Right renal pelvis (tissue), 4 donors: ENCODE measurements around the gene NCCRP1. TPM values are rescaled to one million over a fixed set of nuclear protein-coding genes. Genes with fewer than 3 reads are reported as not detected.
"Not testable (repeated sequence)": the region's sequence is repeated elsewhere in the genome, so short reads cannot be mapped to it uniquely, and the experiment has no call there.

ENCODE experiments used
- DNase-seq, 4 donors: peaks; one replicate each; pipeline ENCODE4 v3.0.0-alpha.2; 2013; ENCODE audit warnings: low read depth in 4 of 4, low spot score in 3 of 4, missing footprints in 1 of 4
- polyA plus RNA-seq, 4 donors: library from polyadenylated mRNA; unstranded; fragments of 120-200 nt; gene quantifications; one replicate each; pipeline ENCODE4 v1.2.1, GENCODE V29; 2013; ENCODE audit not compliant: insufficient read length in 4 of 4

NCCRP1 gene
- polyA plus RNA-seq, 4 donors, result 0.93 to 4.7 (median 1.6) TPM

DNA sequence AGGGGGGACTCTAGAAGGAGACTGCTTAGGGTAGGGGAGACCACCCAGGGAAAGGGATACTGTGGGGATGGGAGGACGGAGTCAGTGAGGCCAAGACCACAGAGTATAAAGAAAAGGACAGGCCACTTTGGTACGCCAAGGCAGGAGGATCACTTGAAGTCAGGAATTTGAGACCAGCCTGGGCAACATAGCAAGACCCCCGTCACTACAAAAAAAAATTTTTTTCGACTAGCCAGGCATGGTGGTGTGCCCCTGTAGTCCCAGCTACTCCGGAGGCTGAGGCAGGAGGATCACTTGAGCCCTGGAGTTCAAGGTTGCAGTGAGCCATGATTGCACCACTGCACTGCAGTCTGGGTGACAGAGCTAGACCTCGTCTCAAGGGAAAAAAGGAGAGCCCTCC lies 41.4 kb downstream of the NCCRP1 start:
- DNase-seq, result no peak

GRCh38 chr19:39238944-39239343 lies 42.2 kb downstream of the NCCRP1 start:
- DNase-seq, result no peak

DNA sequence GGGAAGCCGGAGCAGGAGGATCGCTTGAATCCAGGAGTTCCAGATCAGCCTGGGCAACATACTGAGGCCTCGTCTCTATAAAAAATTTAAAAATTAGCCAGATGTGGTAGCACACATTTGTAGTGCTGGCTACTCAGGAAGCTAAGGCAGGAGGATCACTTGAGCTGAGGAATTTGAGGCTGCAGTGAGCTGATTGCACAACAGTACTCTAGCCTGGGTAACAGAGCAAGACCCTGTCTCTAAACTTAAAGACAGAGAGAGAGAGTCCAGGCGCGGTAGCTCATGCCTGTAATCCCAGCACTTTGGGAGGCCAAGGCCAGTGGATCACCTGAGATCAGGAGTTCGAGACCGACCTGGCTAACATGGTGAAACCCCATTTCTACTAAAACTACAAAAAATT lies 43.7 kb downstream of the NCCRP1 start:
- DNase-seq, result no peak

- not testable (repeated sequence) for DNase-seq
These were observed 47.0 kb downstream of the NCCRP1 start for GRCh38 chr19:39243741-39244140.

- not testable (repeated sequence) for DNase-seq
These were observed 47.8 kb downstream of the NCCRP1 start, which contains the start of gene IFNL3 for GRCh38 chr19:39244410-39245100. Gene IFNL3 (minus strand): TSS chr19:39245006. CDS start chr19:39244967, 39 bp downstream.

DNA sequence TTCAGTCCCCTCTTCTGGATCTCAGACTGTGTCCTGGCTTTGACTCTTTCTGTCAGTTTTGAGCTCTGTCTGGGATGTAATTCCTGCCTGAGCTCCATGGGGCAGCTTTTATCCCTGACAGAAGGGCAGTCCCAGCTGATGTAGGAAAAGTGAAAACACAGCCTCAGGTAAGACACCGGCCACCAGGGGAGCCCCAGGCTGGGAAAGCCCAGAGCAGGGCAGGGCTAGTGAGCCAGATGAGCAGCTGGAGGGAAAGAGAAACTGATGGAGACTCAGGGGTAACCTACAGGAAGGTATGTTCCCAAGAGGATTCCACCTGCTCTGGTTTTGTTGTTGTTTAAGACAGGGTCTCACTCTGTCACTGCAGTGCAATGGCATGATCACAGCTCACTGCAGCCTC lies 48.4 kb downstream of the NCCRP1 start:
- DNase-seq, result not testable (repeated sequence)

- no peak for DNase-seq
These were observed 50.3 kb downstream of the NCCRP1 start for GRCh38 chr19:39246951-39247669.

DNA sequence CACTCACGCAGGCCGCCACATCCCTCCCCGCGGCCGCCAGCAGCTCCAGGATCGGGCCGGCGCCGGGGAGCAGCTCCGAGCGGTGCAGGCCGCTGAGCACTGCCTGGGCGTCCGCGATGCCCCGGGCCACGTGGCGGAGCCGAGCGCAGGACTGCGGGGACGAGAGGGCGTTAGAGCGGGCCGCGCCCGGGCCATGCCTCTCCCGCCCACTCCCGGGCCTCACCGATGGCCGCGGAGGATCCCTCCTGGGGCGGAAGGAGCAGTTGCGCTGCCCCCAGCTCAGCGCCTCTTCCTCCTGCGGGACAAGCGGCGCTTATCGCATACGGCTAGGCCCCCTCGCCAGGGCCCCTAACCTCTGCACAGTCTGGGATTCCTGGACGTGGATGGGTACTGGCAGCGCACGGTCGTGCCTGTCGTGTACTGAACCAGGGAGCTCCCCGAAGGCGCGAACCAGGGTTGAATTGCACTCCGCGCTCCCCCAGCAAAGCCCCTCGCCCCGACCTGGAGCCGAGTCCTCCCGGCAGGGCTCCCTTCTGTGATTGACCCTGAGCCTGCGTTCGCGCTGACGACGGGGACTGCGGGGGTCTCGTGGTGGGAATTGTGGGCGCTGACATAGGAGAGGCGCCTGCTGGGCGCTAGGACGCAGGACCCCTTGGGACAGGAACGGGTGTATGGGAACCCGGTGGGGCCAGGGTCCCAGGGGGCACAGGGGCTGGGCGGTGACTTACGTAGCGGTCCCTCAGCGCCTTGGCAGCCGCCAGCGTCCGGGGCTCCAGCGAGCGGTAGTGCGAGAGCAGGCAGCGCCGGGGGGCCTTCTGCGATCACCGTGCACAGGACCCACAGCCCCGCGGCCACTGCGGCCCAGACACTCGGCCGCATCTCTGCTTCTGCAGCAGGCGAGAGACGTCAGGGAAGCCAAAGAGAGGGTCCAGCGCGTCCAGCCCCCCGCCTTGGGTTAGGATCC lies 51.2 kb downstream of the NCCRP1 start:
- no peak for DNase-seq

GRCh38 chr19:39248806-39249205 lies 52.0 kb downstream of the NCCRP1 start, which contains the start of gene IFNL4:
Gene IFNL4 (minus strand): TSS chr19:39248856.
- DNase-seq, result no peak

GRCh38 chr19:39251081-39251480 lies 54.3 kb downstream of the NCCRP1 start:
- no peak for DNase-seq

Other genes with a start within 250 kb of the NCCRP1 start
- gene FBXO17, start 221.2 kb upstream of the NCCRP1 start, polyA plus RNA-seq, result 10 to 100 TPM; 60.5 to 76.1 (median 65.7) TPM
- gene FBXO27, start 164.4 kb upstream of the NCCRP1 start, polyA plus RNA-seq, result 1 to 10 TPM; 6.0 to 8.7 (median 7.2) TPM
- under 1 TPM; 0.27 to 0.65 (median 0.50) TPM for gene ACP7, start 112.6 kb upstream of the NCCRP1 start, polyA plus RNA-seq
- 10 to 100 TPM; 53.9 to 78.8 (median 56.0) TPM for gene PAK4, start 71.2 kb upstream of the NCCRP1 start, polyA plus RNA-seq
- gene SYCN, start 7.3 kb downstream of the NCCRP1 start, polyA plus RNA-seq, result not detected
- under 1 TPM in 1 of 4 donors, not detected in 3; 0.10 TPM for gene IFNL3, start 48.0 kb downstream of the NCCRP1 start, polyA plus RNA-seq
- under 1 TPM in 2 of 4 donors, not detected in 2; 0.14 to 0.17 TPM for gene IFNL4, start 51.9 kb downstream of the NCCRP1 start, polyA plus RNA-seq
- gene IFNL2, start 71.4 kb downstream of the NCCRP1 start, polyA plus RNA-seq, result not detected
- not detected for gene IFNL1, start 99.4 kb downstream of the NCCRP1 start, polyA plus RNA-seq
- gene LRFN1, start 123.9 kb downstream of the NCCRP1 start, polyA plus RNA-seq, result 1 to 10 TPM; 1.4 to 2.5 (median 1.7) TPM
- gene GMFG, start 139.1 kb downstream of the NCCRP1 start, polyA plus RNA-seq, result 10 to 100 TPM; 24.6 to 29.2 (median 25.3) TPM
- gene SAMD4B, start 145.5 kb downstream of the NCCRP1 start, polyA plus RNA-seq, result 100 to 1,000 TPM; 106 to 136 (median 107) TPM
- 10 to 100 TPM; 66.5 to 70.6 (median 68.6) TPM for gene PAF1, start 194.1 kb downstream of the NCCRP1 start, polyA plus RNA-seq
- gene MED29, start 194.4 kb downstream of the NCCRP1 start, polyA plus RNA-seq, result 10 to 100 TPM; 41.5 to 48.2 (median 43.1) TPM
- 10 to 100 TPM; 20.3 to 59.1 (median 38.2) TPM for gene ZFP36, start 209.9 kb downstream of the NCCRP1 start, polyA plus RNA-seq
- gene PLEKHG2, start 215.7 kb downstream of the NCCRP1 start, polyA plus RNA-seq, result 10 to 100 TPM; 62.9 to 89.6 (median 84.1) TPM
- 1,000 to 10,000 TPM; 1,088 to 1,343 (median 1,270) TPM for gene RPS16, start 239.0 kb downstream of the NCCRP1 start, polyA plus RNA-seq
- 100 to 1,000 TPM; 124 to 139 (median 138) TPM for gene SUPT5H, start 248.6 kb downstream of the NCCRP1 start, polyA plus RNA-seq